Measurements from ENCODE around the gene DAPK2.

- TF ChIP-seq CTCF (IDR thresholded peaks at IDR 0.05), result no peak
- TF ChIP-seq POLR2A (IDR thresholded peaks at IDR 0.05), result no peak
These were observed 138.0 kb downstream of the DAPK2 start for GRCh38 chr15:63908281-63908680.
